ENCODE measurements around the gene ZNF267.

DNA sequence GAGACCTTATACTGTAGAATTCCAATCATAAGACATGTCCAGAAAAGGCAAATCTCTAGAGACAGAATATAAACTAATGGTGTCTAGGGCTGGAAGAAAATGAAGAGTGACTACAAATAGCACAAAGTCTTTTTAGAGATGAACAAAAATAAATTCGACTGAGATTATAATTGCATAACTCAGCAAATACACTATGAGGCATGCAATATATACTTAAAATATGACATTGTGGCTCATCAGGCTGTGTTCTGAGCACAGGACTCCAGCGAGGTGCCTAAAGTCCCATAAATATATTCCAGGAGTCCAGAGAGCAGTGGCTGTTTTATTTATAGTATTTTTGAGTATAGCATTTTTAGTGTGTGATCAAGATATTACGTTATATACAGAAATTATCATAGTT is 13.1 kb upstream of the ZNF267 start:
- TF ChIP-seq, protein P1, sequence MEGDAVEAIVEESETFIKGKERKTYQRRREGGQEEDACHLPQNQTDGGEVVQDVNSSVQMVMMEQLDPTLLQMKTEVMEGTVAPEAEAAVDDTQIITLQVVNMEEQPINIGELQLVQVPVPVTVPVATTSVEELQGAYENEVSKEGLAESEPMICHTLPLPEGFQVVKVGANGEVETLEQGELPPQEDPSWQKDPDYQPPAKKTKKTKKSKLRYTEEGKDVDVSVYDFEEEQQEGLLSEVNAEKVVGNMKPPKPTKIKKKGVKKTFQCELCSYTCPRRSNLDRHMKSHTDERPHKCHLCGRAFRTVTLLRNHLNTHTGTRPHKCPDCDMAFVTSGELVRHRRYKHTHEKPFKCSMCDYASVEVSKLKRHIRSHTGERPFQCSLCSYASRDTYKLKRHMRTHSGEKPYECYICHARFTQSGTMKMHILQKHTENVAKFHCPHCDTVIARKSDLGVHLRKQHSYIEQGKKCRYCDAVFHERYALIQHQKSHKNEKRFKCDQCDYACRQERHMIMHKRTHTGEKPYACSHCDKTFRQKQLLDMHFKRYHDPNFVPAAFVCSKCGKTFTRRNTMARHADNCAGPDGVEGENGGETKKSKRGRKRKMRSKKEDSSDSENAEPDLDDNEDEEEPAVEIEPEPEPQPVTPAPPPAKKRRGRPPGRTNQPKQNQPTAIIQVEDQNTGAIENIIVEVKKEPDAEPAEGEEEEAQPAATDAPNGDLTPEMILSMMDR (conservative IDR thresholded peaks at IDR 0.05; ENCODE audit: low read depth, low read length): no peak
- no peak for TF ChIP-seq EZH2 (IDR thresholded peaks at IDR 0.05; ENCODE audit: low read length, unreplicated experiment)

All from PC-3 (cell line).